ENCODE results near the gene PPP4R3B. TPM values are rescaled to one million over a fixed set of nuclear protein-coding genes. Genes with fewer than 3 reads are reported as not detected.
A peak's percentile ranks its signal among the peaks of the same experiment; 100 is the strongest.

Gene PPP4R3B
- total RNA-seq, 1 donor from 2014 or later, result 42.9 TPM

DNA sequence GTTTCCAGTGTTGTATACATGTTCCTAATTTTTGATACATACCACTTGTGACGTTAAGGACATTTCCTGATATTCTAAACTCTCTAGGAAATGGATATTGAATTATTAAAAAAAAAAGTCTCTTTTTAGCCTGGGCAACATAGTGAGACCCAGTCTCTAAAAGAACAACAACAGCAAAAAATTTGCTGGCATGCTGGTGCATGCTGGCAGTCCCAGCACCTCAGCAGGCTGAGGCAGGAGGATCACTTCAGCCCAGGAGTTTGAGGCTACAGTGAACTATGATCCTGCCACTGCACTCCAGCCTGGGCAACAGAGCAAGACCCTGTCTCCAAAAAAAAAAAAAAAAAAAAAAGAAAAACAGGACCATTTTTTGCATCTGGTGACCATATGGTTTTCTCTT lies 10.5 kb upstream of the PPP4R3B start:
- FAIRE-seq, result no peak
- Histone ChIP-seq H3K36me3 (ENCODE audit: control insufficient read depth, insufficient read depth, low read length) (no peaks in the 10 kb centered on the region), H3K27me3 (ENCODE audit: control insufficient read depth, insufficient read depth, low read length) (no peaks in the 10 kb centered on the region), H3K4me3 (ENCODE audit: low read depth, low read length) (no peak overlapping the region)
- DNase-seq (ENCODE audit: low read depth), result no peak
- TF ChIP-seq, protein P1, sequence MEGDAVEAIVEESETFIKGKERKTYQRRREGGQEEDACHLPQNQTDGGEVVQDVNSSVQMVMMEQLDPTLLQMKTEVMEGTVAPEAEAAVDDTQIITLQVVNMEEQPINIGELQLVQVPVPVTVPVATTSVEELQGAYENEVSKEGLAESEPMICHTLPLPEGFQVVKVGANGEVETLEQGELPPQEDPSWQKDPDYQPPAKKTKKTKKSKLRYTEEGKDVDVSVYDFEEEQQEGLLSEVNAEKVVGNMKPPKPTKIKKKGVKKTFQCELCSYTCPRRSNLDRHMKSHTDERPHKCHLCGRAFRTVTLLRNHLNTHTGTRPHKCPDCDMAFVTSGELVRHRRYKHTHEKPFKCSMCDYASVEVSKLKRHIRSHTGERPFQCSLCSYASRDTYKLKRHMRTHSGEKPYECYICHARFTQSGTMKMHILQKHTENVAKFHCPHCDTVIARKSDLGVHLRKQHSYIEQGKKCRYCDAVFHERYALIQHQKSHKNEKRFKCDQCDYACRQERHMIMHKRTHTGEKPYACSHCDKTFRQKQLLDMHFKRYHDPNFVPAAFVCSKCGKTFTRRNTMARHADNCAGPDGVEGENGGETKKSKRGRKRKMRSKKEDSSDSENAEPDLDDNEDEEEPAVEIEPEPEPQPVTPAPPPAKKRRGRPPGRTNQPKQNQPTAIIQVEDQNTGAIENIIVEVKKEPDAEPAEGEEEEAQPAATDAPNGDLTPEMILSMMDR (IDR thresholded peaks at IDR 0.05; ENCODE audit: insufficient read depth, low read length, severe bottlenecking), result no peak

DNA sequence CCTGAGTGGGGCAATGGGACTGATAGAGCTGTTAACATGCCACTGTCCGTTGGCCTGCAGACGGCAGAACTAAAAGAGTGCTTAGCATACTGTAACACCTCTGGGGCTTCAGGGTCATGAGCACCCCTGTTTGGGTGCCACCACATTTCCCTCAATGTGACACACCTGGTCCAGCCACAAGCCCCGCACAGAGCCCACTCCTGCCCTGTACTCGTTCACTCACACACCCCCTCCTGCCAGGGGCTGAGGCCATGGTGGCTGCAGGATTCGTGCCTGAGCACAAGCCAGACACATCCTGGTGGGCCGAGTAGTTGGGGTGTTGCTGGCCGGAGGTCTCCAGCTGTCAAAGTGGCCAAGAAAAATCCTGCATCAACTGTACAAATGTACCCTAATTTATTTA lies 4.4 kb upstream of the PPP4R3B start:
- no peak overlapping the region for H3K4me3 ChIP-seq (ENCODE audit: low read depth, low read length)
- TF ChIP-seq, protein P1 (IDR thresholded peaks at IDR 0.05; ENCODE audit: insufficient read depth, low read length, severe bottlenecking), result no peak
- FAIRE-seq (no peak), DNase-seq (ENCODE audit: low read depth) (no peak)
- H3K36me3 ChIP-seq (ENCODE audit: control insufficient read depth, insufficient read depth, low read length), result peaks cover 3% of the 10 kb centered on the region
- H3K27me3 ChIP-seq (ENCODE audit: control insufficient read depth, insufficient read depth, low read length), result no peaks in the 10 kb centered on the region

DNA sequence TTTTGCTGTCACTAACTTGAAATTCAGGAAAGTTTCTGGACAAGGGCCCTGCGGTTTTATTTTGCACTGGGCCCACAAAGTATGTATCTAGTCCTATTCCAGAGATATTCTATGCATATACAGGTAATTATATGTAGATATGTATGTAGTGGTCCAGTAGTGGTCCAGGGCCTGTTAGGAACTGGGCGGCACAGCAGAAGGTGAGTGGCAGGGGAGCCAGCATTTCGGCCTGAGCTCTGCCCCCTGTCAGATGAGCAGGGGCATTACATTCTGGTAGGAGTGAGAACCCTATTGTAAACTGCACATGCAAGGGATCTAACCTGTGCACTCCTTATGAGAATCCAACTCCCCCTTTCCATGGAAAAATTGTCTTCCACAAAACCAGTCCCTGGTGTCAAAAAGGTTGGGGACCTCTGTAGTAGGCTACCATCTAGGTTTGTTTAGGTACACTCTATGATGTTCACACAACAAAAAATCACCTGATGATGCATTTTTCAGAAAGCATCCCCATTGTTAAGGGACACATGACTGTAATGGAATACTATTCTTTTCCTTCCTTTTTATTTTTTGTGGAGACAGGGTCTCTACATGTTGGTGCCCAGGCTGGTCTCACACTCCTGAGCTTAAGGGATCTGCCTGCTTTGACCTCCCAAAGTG lies 2.8 kb upstream of the PPP4R3B start:
- FAIRE-seq (no peak), DNase-seq (ENCODE audit: low read depth) (peak; percentile 30)
- H3K27me3 ChIP-seq (ENCODE audit: control insufficient read depth, insufficient read depth, low read length), result no peaks in the 10 kb centered on the region
- peaks cover 3% of the 10 kb centered on the region for H3K36me3 ChIP-seq (ENCODE audit: control insufficient read depth, insufficient read depth, low read length)
- TF ChIP-seq, protein P1 (IDR thresholded peaks at IDR 0.05; ENCODE audit: insufficient read depth, low read length, severe bottlenecking), result peak; percentile 57
- no peak overlapping the region for H3K4me3 ChIP-seq (ENCODE audit: low read depth, low read length)

DNA sequence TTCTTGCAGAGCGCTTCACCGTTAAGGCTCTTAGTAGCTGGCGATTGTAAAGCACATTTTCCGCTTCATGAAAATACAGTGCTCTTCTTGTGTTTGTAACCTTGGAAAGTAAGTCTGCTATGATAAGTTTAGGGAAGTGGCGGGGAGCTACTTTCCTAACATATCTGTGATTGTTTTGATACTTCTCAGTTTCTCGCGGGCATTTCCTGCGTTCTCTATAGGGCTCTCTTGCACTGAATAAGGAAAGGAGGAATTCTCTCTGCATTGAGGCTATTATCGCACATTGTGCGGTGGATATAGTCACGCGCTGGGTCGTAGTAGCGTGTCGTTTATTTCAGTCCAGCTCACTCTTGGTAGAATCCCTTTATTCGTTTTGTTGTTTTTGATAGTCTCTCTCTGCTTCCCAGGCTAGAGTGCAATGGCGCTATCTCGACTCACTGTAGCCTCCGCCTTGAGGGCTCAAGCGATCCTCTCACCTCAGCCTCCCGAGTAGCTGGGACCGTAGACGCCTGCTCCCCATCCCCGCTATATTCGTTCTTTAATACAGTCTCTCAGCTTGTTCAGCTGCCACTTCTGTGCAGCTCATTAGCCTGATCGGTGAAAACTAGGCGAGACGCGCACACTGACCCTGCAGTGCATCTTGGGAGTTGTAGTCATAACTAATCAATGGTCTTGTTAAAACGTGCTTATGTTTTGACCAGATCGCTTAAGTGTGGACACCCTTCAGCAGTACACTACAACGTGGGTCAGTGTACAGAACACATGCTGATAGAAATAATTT lies 1.0 kb upstream of the PPP4R3B start:
- H3K36me3 ChIP-seq (ENCODE audit: control insufficient read depth, insufficient read depth, low read length), result peaks cover 3% of the 10 kb centered on the region
- FAIRE-seq, result no peak
- peak; percentile 65 for DNase-seq (ENCODE audit: low read depth)
- H3K27me3 ChIP-seq (ENCODE audit: control insufficient read depth, insufficient read depth, low read length), result no peaks in the 10 kb centered on the region
- peak overlapping the region; percentile 56 for H3K4me3 ChIP-seq (ENCODE audit: low read depth, low read length)
- TF ChIP-seq, protein P1 (IDR thresholded peaks at IDR 0.05; ENCODE audit: insufficient read depth, low read length, severe bottlenecking), result no peak

DNA sequence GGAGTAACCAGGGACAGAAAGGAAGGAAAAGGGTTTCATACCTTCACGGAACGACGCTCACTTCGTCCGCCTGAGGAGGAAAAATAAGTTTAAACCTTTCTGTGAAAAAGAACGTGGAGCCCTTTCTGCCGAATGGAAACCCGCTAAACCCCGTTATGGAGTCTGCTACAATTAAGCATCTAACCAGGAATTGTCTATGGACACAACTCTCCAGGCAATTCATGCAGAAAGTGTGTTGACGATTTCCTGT lies 528 bp upstream of the PPP4R3B start:
- peaks cover 3% of the 10 kb centered on the region for H3K36me3 ChIP-seq (ENCODE audit: control insufficient read depth, insufficient read depth, low read length)
- no peak for FAIRE-seq
- TF ChIP-seq, protein P1 (IDR thresholded peaks at IDR 0.05; ENCODE audit: insufficient read depth, low read length, severe bottlenecking), result no peak

More for the DNA sequence above, 528 bp upstream of the PPP4R3B start:
- Histone ChIP-seq H3K4me3 (ENCODE audit: low read depth, low read length) (peak overlapping the region; percentile 56), H3K27me3 (ENCODE audit: control insufficient read depth, insufficient read depth, low read length) (no peaks in the 10 kb centered on the region)
- DNase-seq (ENCODE audit: low read depth), result no peak

All from bronchial epithelial cell (primary cell).